ENCODE measurements around the gene EPHA8.

Gene EPHA8

GRCh38 chr1:22625262-22625925 is 62.1 kb downstream of the EPHA8 start:
- no peak for DNase-seq

- DNase-seq, result no peak
These were observed 63.2 kb downstream of the EPHA8 start for GRCh38 chr1:22626237-22627157.

GRCh38 chr1:22627331-22627730 is 64.0 kb downstream of the EPHA8 start:
- peak; percentile 31 for DNase-seq

- no peak for DNase-seq
These were observed 65.6 kb downstream of the EPHA8 start for GRCh38 chr1:22628698-22629444.

- no peak for DNase-seq
These were observed 66.6 kb downstream of the EPHA8 start for GRCh38 chr1:22629886-22630285.

- DNase-seq, result no peak
These were observed 70.6 kb downstream of the EPHA8 start for GRCh38 chr1:22633697-22634463.

GRCh38 chr1:22635436-22635835 is 72.1 kb downstream of the EPHA8 start:
- no peak for DNase-seq

GRCh38 chr1:22636353-22636752 is 73.1 kb downstream of the EPHA8 start, which contains the start of gene C1QA:
C1QA (plus strand) TSS chr1:22636628; CDS start chr1:22637617, 989 bp downstream.
- no peak for DNase-seq

- no peak for DNase-seq
These were observed 73.6 kb downstream of the EPHA8 start for GRCh38 chr1:22636927-22637326.

GRCh38 chr1:22637907-22638445 is 74.7 kb downstream of the EPHA8 start:
- DNase-seq, result no peak

- no peak for DNase-seq
These were observed 75.4 kb downstream of the EPHA8 start for GRCh38 chr1:22638476-22639234.

GRCh38 chr1:22639286-22639685 is 76.0 kb downstream of the EPHA8 start:
- DNase-seq, result no peak

GRCh38 chr1:22641247-22641646 is 78.0 kb downstream of the EPHA8 start:
- no peak for DNase-seq

- DNase-seq, result peak; percentile 21
These were observed 78.8 kb downstream of the EPHA8 start for GRCh38 chr1:22641906-22642636.

- DNase-seq, result no peak
These were observed 80.1 kb downstream of the EPHA8 start, which contains the start of gene C1QC for GRCh38 chr1:22643381-22643780. C1QC (plus strand) TSS chr1:22643633; CDS start chr1:22644024, 391 bp downstream.

GRCh38 chr1:22643928-22644327 is 80.6 kb downstream of the EPHA8 start:
- DNase-seq, result no peak

- no peak for DNase-seq
These were observed 82.6 kb downstream of the EPHA8 start for GRCh38 chr1:22645931-22646330.

- no peak for DNase-seq
These were observed 83.1 kb downstream of the EPHA8 start for GRCh38 chr1:22646384-22646783.

GRCh38 chr1:22650089-22650693 is 86.9 kb downstream of the EPHA8 start:
- no peak for DNase-seq

All from NCI-H774 (cell line).